Neural cell (in vitro differentiated cells): ENCODE measurements around the gene RNF217. TPM values are rescaled to one million over a fixed set of nuclear protein-coding genes. Genes with fewer than 3 reads are reported as not detected.

Experiments used
- H2AFZ ChIP-seq: fragments of 200-600, 300-800 bp; sonication (generic), shearing (Covaris generic); 2 replicates; pipeline ENCODE4 v1.6.0; 2014; ENCODE audit warnings: low read depth, mild to moderate bottlenecking, antibody characterized with exemption, low read length, moderate library complexity
- H3F3A ChIP-seq: fragments of 200-600 bp; shearing (Covaris generic); 2 replicates; pipeline ENCODE4 v1.6.1; 2016; ENCODE audit warnings: mild to moderate bottlenecking, moderate library complexity, mixed read lengths, antibody characterized with exemption, low read length; ENCODE audit not compliant: insufficient read depth, poor library complexity, severe bottlenecking
- H3K27ac ChIP-seq: fragments of 200-600, 300-800 bp; sonication (generic), shearing (Covaris generic); 2 replicates; pipeline ENCODE4 v1.5.1; 2014; ENCODE audit warnings: mild to moderate bottlenecking, low read length, moderate library complexity
- H3K27me3 ChIP-seq: fragments of 300-800, 200-600 bp; sonication (generic), shearing (Covaris generic); 2 replicates; pipeline ENCODE4 v1.6.0; 2014; ENCODE audit warnings: mild to moderate bottlenecking, low read depth, low read length, moderate library complexity; ENCODE audit not compliant: insufficient read depth
- H3K36me3 ChIP-seq: fragments of 300-800, 200-600 bp; sonication (generic), shearing (Covaris generic); 2 replicates; pipeline ENCODE4 v1.5.1; 2014; ENCODE audit warnings: mild to moderate bottlenecking, antibody characterized with exemption, low read length, moderate library complexity; ENCODE audit not compliant: insufficient read depth
- H3K4me2 ChIP-seq: fragments of 300-800, 200-600 bp; sonication (generic), shearing (Covaris generic); 2 replicates; pipeline ENCODE4 v1.6.0; 2014; ENCODE audit warnings: mild to moderate bottlenecking, low read length
- H3K4me3 ChIP-seq: fragments of 300-800, 200-600 bp; sonication (generic), shearing (Covaris generic); 2 replicates; pipeline ENCODE4 v1.5.1; 2014; ENCODE audit warnings: mild to moderate bottlenecking, low read length, moderate library complexity
- H3K79me2 ChIP-seq: fragments of 200-600 bp; shearing (Covaris generic); replicated peaks from 2 replicates; pipeline ENCODE4 v1.6.0; 2014; ENCODE audit warnings: mild to moderate bottlenecking, low read length, moderate library complexity; ENCODE audit not compliant: insufficient read depth
- H3K9ac ChIP-seq: fragments of 300-800, 200-600 bp; sonication (generic), shearing (Covaris generic); 2 replicates; pipeline ENCODE4 v1.6.1; 2016; ENCODE audit warnings: mild to moderate bottlenecking, low read length, mixed read lengths
- H3K9me2 ChIP-seq: fragments of 200-600 bp; shearing (Covaris generic); 2 replicates; pipeline ENCODE4 v1.6.1; 2016; ENCODE audit warnings: mild to moderate bottlenecking, low read length, mixed read lengths; ENCODE audit not compliant: insufficient read depth
- H3K9me3 ChIP-seq: fragments of 200-600, 300-800 bp; sonication (generic), shearing (Covaris generic); 2 replicates; pipeline ENCODE4 v1.6.1; 2016; ENCODE audit warnings: mild to moderate bottlenecking, mixed run types, low read length, moderate library complexity, mixed read lengths
- H4K20me1 ChIP-seq: fragments of 200-600 bp; shearing (Covaris generic); 2 replicates; pipeline ENCODE4 v1.6.1; 2016; ENCODE audit warnings: mild to moderate bottlenecking, mixed run types; ENCODE audit not compliant: insufficient read depth
- EP300 ChIP-seq: fragments of 450-650 bp; conservative IDR thresholded peaks from 2 replicates; pipeline ENCODE4 v1.6.1; 2014; ENCODE audit warnings: antibody characterized with exemption, mild to moderate bottlenecking, moderate library complexity; ENCODE audit not compliant: poor library complexity, severe bottlenecking
- EZH2 ChIP-seq: fragments of 200-600, 300-800 bp; shearing (Covaris generic), sonication (generic); IDR thresholded peaks from 2 replicates; pipeline ENCODE4 v1.6.1; 2014; ENCODE audit warnings: antibody characterized with exemption, low read length, borderline replicate concordance, mild to moderate bottlenecking; ENCODE audit not compliant: insufficient read depth, poor library complexity, severe bottlenecking
- MXI1 ChIP-seq: fragments of 450-650 bp; conservative IDR thresholded peaks from 2 replicates; pipeline ENCODE4 v1.6.1; 2014; ENCODE audit warnings: antibody characterized with exemption, mild to moderate bottlenecking; ENCODE audit not compliant: poor library complexity, severe bottlenecking
- POLR2AphosphoS5 ChIP-seq: IDR thresholded peaks from 2 replicates; pipeline ENCODE4 v1.6.1; 2012
- RAD21 ChIP-seq: fragments of 450-650 bp; conservative IDR thresholded peaks from 2 replicates; pipeline ENCODE4 v1.6.1; 2014; ENCODE audit warnings: antibody characterized with exemption, mild to moderate bottlenecking, moderate library complexity
- SMC3 ChIP-seq: fragments of 450-650 bp; conservative IDR thresholded peaks from 2 replicates; pipeline ENCODE4 v1.6.1; 2014; ENCODE audit warnings: antibody characterized with exemption, mild to moderate bottlenecking, moderate library complexity; ENCODE audit not compliant: poor library complexity
- TAF1 ChIP-seq: IDR thresholded peaks from 2 replicates; pipeline ENCODE4 v1.6.1; 2012; ENCODE audit warnings: low read depth
- polyA plus RNA-seq: library from polyadenylated mRNA; depleted of rRNA; stranded (reverse); fragments of >200 nt; gene quantifications from 2 replicates; pipeline ENCODE4 v1.2.3, GENCODE V29; 2014
- TF ChIP-seq, protein P1 (sequence below): fragments of 450-650 bp; IDR thresholded peaks from 2 replicates; pipeline ENCODE4 v1.5.1; 2014; ENCODE audit warnings: antibody characterized with exemption, mild to moderate bottlenecking, moderate library complexity; ENCODE audit not compliant: poor library complexity, severe bottlenecking
- TF ChIP-seq, protein P2 (sequence below): IDR thresholded peaks from 2 replicates; pipeline ENCODE4 v1.6.1; 2012; ENCODE audit warnings: borderline replicate concordance

The RNF217 gene
- polyA plus RNA-seq, 1 donor from 2014 or later = 10.2 TPM

DNA sequence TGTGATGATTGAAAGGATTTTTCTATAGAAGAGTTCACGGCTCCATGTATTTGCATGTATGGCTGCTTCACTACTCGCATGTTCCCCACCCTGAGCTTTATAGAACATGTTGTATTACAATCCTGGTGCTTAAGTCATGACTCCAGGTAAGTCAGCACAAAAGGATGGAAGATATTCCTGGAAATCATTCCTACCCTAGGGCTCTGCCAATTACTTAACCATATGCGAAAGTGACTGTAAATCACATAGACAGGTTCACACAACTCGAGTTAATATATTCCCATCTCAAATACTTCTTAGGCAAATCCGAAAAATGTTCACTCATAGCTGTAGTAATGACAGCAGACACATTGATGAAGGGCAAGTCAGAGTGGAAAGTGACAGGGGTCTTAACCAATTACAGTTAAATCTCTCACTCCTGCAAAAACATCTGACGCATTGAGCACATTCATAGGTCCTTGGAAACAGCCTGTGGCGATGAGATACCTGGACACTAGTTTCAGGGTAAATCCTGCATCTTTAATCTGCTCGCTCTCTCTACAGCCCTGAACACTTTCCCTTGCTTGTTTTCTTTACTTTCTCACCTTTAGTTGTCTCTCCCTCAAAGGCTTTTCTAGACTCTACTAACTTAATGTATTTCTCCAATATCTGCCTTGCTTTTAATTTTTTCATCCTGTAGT lies 35.1 kb downstream of the RNF217 start:
- Histone ChIP-seq H3F3A (no peaks in the 10 kb centered on the region), H3K79me2 (no peaks in the 10 kb centered on the region), H4K20me1 (no peaks in the 10 kb centered on the region), H3K9me3 (no peaks in the 10 kb centered on the region), H3K9ac (no peak overlapping the region), H2AFZ (no peak overlapping the region), H3K27ac (no peak overlapping the region), H3K36me3 (no peaks in the 10 kb centered on the region), H3K9me2 (no peaks in the 10 kb centered on the region), H3K4me2 (no peak overlapping the region), H3K4me3 (no peak overlapping the region), H3K27me3 (no peaks in the 10 kb centered on the region)
- TF ChIP-seq MXI1 (no peak), POLR2AphosphoS5 (no peak), EZH2 (no peak), RAD21 (no peak), TAF1 (no peak), EP300 (no peak), SMC3 (no peak)
- TF ChIP-seq, protein P1, sequence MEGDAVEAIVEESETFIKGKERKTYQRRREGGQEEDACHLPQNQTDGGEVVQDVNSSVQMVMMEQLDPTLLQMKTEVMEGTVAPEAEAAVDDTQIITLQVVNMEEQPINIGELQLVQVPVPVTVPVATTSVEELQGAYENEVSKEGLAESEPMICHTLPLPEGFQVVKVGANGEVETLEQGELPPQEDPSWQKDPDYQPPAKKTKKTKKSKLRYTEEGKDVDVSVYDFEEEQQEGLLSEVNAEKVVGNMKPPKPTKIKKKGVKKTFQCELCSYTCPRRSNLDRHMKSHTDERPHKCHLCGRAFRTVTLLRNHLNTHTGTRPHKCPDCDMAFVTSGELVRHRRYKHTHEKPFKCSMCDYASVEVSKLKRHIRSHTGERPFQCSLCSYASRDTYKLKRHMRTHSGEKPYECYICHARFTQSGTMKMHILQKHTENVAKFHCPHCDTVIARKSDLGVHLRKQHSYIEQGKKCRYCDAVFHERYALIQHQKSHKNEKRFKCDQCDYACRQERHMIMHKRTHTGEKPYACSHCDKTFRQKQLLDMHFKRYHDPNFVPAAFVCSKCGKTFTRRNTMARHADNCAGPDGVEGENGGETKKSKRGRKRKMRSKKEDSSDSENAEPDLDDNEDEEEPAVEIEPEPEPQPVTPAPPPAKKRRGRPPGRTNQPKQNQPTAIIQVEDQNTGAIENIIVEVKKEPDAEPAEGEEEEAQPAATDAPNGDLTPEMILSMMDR = no peak
- TF ChIP-seq, protein P2, sequence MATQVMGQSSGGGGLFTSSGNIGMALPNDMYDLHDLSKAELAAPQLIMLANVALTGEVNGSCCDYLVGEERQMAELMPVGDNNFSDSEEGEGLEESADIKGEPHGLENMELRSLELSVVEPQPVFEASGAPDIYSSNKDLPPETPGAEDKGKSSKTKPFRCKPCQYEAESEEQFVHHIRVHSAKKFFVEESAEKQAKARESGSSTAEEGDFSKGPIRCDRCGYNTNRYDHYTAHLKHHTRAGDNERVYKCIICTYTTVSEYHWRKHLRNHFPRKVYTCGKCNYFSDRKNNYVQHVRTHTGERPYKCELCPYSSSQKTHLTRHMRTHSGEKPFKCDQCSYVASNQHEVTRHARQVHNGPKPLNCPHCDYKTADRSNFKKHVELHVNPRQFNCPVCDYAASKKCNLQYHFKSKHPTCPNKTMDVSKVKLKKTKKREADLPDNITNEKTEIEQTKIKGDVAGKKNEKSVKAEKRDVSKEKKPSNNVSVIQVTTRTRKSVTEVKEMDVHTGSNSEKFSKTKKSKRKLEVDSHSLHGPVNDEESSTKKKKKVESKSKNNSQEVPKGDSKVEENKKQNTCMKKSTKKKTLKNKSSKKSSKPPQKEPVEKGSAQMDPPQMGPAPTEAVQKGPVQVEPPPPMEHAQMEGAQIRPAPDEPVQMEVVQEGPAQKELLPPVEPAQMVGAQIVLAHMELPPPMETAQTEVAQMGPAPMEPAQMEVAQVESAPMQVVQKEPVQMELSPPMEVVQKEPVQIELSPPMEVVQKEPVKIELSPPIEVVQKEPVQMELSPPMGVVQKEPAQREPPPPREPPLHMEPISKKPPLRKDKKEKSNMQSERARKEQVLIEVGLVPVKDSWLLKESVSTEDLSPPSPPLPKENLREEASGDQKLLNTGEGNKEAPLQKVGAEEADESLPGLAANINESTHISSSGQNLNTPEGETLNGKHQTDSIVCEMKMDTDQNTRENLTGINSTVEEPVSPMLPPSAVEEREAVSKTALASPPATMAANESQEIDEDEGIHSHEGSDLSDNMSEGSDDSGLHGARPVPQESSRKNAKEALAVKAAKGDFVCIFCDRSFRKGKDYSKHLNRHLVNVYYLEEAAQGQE = no peak

DNA sequence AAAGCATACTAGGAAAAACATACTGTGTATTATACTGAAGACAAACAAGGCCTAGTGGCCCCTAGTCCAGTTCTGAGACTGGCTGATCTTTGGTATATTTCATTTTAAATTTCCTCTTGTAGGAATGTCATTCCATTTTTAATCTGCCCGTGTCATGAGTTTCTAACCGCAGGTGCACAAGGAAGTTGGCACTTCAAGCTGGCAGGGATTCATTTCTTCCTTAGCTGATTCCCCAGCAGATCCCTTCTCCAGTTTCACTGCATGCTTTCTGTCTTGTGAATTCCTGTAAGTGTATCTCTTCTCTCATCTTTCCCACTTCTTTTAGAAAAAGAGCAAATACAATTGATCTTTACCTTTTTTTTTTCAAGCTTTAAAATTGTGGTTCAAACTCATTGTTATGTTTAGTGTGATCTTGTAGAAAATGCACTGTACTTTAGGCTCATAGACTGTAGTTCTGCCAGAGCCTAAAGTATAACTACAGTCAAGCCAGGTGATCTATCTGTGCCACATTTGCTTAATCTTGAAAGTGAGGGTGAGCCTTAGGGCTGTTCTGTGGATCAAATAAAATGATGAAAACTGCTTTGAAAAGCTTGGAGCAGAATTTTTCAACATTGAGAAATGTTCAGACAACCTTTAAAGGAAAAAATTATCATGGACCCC lies 37.0 kb downstream of the RNF217 start:
- no peak overlapping the region for H3K4me2 ChIP-seq

More for the DNA sequence above, 37.0 kb downstream of the RNF217 start:
- H4K20me1 ChIP-seq = no peaks in the 10 kb centered on the region
- H3K9ac ChIP-seq = no peak overlapping the region
- no peak overlapping the region for H3K27ac ChIP-seq
- H3K27me3 ChIP-seq = no peaks in the 10 kb centered on the region
- H3K36me3 ChIP-seq = no peaks in the 10 kb centered on the region
- TF ChIP-seq EZH2 = no peak
- TF ChIP-seq, protein P1 = no peak
- no peak for TF ChIP-seq SMC3
- no peak for TF ChIP-seq TAF1
- TF ChIP-seq EP300 = no peak
- TF ChIP-seq MXI1 = no peak
- TF ChIP-seq, protein P2 = no peak
- TF ChIP-seq RAD21 = no peak
- H3K9me2 ChIP-seq = no peaks in the 10 kb centered on the region
- no peaks in the 10 kb centered on the region for H3K79me2 ChIP-seq
- H2AFZ ChIP-seq = no peak overlapping the region
- no peak overlapping the region for H3K4me3 ChIP-seq
- no peaks in the 10 kb centered on the region for H3F3A ChIP-seq
- H3K9me3 ChIP-seq = no peaks in the 10 kb centered on the region
